Sigmoid colon (tissue), 7 donors: Measurements from ENCODE around the gene PALB2. TPM values are rescaled to one million over a fixed set of nuclear protein-coding genes. Genes with fewer than 3 reads are reported as not detected.
A peak's percentile ranks its signal among the peaks of the same experiment; 100 is the strongest.

ENCODE experiments used
- DNase-seq: peaks from one replicate; pipeline ENCODE4 v3.0.0-alpha.2; 2019
- H3K27ac ChIP-seq, 4 donors: fragments of 200-600 bp; sonication (generic); one replicate each; pipeline ENCODE4 v1.5.1; 2016 to 2019; ENCODE audit warnings: mild to moderate bottlenecking in 1 of 4
- H3K27me3 ChIP-seq, 3 donors: fragments of 200-600 bp; sonication (generic); one replicate each; pipeline ENCODE4 v1.5.1; 2019; ENCODE audit warnings: mild to moderate bottlenecking in 1 of 3
- H3K36me3 ChIP-seq, 4 donors: fragments of 200-600 bp; sonication (generic); one replicate each; pipeline ENCODE4 v1.5.1; 2016 to 2019
- H3K4me1 ChIP-seq, 4 donors: fragments of 200-600 bp; sonication (generic); one replicate each; pipeline ENCODE4 v1.5.1; 2017 to 2019
- H3K4me3 ChIP-seq, 4 donors: fragments of 200-600 bp; sonication (generic); one replicate each; pipeline ENCODE4 v1.5.1; 2017 to 2019; ENCODE audit warnings: mild to moderate bottlenecking in 2 of 4, moderate library complexity in 1 of 4
- H3K9me3 ChIP-seq, 4 donors: fragments of 200-600 bp in 3 of 4; sonication (generic) in 3 of 4; one replicate each; pipeline versions ENCODE4 v1.5.1 to v1.6.1; 2013 to 2019
- CTCF ChIP-seq, 4 experiments: fragments of 450-650 bp in 3 of 4; fragments of 200-600 bp in 1 of 4; IDR thresholded peaks; one replicate each; pipeline ENCODE4 v1.5.1; 2016 to 2019; ENCODE audit warnings: antibody characterized with exemption in 4 of 4, mild to moderate bottlenecking in 3 of 4, moderate library complexity in 2 of 4
- EP300 ChIP-seq, 4 donors: sonication (generic); formaldehyde crosslinking; IDR thresholded peaks; one replicate each; pipeline ENCODE4 v1.6.1; 2017; ENCODE audit warnings: antibody characterized with exemption in 4 of 4
- POLR2A ChIP-seq, 2 donors: fragments of 450-650 bp; IDR thresholded peaks; one replicate each; pipeline ENCODE4 v1.6.1; 2016; ENCODE audit warnings: antibody characterized with exemption in 2 of 2, mild to moderate bottlenecking in 2 of 2, moderate library complexity in 2 of 2
- POLR2AphosphoS5 ChIP-seq, 4 donors: sonication (generic); formaldehyde crosslinking; IDR thresholded peaks; one replicate each; pipeline ENCODE4 v1.6.1; 2017; ENCODE audit warnings: antibody characterized with exemption in 4 of 4
- WGBS, 2 donors: extraction: QIAGEN DNeasy Blood & Tissue Kit; methylation state at CpG; one replicate each; pipeline ENCODE4 v1.1.7; 2013; 5-methylcytosine and 5-hydroxymethylcytosine counted together
- intact Hi-C: fragments of 100-400 bp; cut with DNase I; formaldehyde crosslinking; loops from one replicate; pipeline ENCODE4 v1.15.1; 2023
- polyA plus RNA-seq, 3 donors: library from polyadenylated mRNA; stranded (reverse); fragments of 200-250 nt; gene quantifications; one replicate each; pipeline ENCODE4 v1.2.3, GENCODE V29; 2013
- total RNA-seq, 4 donors: library from RNA; depleted of rRNA; stranded (reverse); fragments of >200 nt; gene quantifications; one replicate each; pipeline ENCODE4 v1.1.0, GENCODE V29; 2016
- donor health status: healthy with polysubstance abuse.
- donor health status: Bipolar disorder and iron deficiency.
- donor health status: healthy.

The PALB2 gene
- total and polyA plus RNA-seq, 7 donors = 7.2 to 11.2 (median 8.1) TPM

- H3K36me3 ChIP-seq = peaks cover 4 to 84% (median 8%) of the 10 kb centered on the region in 4 donors
- no peaks in the 10 kb centered on the region for H3K4me1 ChIP-seq
- no peak overlapping the region for H3K4me3 ChIP-seq
- H3K27ac ChIP-seq = no peak overlapping the region
- no peaks in the 10 kb centered on the region for H3K9me3 ChIP-seq
- H3K27me3 ChIP-seq = no peaks in the 10 kb centered on the region
- TF ChIP-seq CTCF (IDR thresholded peaks at IDR 0.05) = no peak
- TF ChIP-seq EP300 (IDR thresholded peaks at IDR 0.05) = no peak
- TF ChIP-seq POLR2A (IDR thresholded peaks at IDR 0.05) = no peak
- no peak for TF ChIP-seq POLR2AphosphoS5 (IDR thresholded peaks at IDR 0.05)
- intact Hi-C loops = no loop called here
- peak; percentile 10 for DNase-seq
- WGBS, 2 donors = 88 to 89% methylated on average over 6 of the region's 6 CpGs
Observed at GRCh38 chr16:23607726-23608125, 33.4 kb downstream of the PALB2 start.

GRCh38 chr16:23597003-23597756, 43.9 kb downstream of the PALB2 start:
- no peaks in the 10 kb centered on the region for H3K27me3 ChIP-seq
- H3K4me1 ChIP-seq = peaks cover 0 to 31% (median 16%) of the 10 kb centered on the region in 4 donors
- H3K36me3 ChIP-seq = peaks cover 0 to 30% (median 0%) of the 10 kb centered on the region in 4 donors
- 86 to 88% methylated on average over 11 of the region's 11 CpGs for WGBS, 2 donors
- H3K4me3 ChIP-seq = no peak overlapping the region
- peak; percentile 29 for DNase-seq
- intact Hi-C loops = loop anchor here (2.0 kb wide), 1 partner anchor 44 kb away; the partner anchor contains the start of genes DCTN5 and PALB2
- TF ChIP-seq POLR2AphosphoS5 (IDR thresholded peaks at IDR 0.05) (no peak), CTCF (IDR thresholded peaks at IDR 0.05) (no peak), POLR2A (IDR thresholded peaks at IDR 0.05) (no peak), EP300 (IDR thresholded peaks at IDR 0.05) (no peak)
- H3K9me3 ChIP-seq = no peaks in the 10 kb centered on the region
- no peak overlapping the region for H3K27ac ChIP-seq

- Histone ChIP-seq H3K4me1 (peaks cover 0 to 31% (median 16%) of the 10 kb centered on the region in 4 donors), H3K27ac (peak within 1 kb of the TSS; percentile 82 to 87 (median 85)), H3K9me3 (no peaks in the 10 kb centered on the region), H3K4me3 (peak within 1 kb of the TSS; percentile 65 to 96 (median 90)), H3K36me3 (peaks cover 0 to 30% (median 4%) of the 10 kb centered on the region in 4 donors), H3K27me3 (no peaks in the 10 kb centered on the region)
- peak; percentile 92 for DNase-seq
- no peak for TF ChIP-seq POLR2A (IDR thresholded peaks at IDR 0.05)
- TF ChIP-seq EP300 (IDR thresholded peaks at IDR 0.05) = no peak
- TF ChIP-seq CTCF (IDR thresholded peaks at IDR 0.05) = peak; percentile 85 to 99 (median 92)
- TF ChIP-seq POLR2AphosphoS5 (IDR thresholded peaks at IDR 0.05) = peak in 3 of 4 donors; percentile 38 to 75 (median 62)
- intact Hi-C loops = loop anchor here (1.0 to 2.0 kb wide), 2 partner anchors 39 to 45 kb away; partner anchors contain the start of genes DCTN5, EARS2, PALB2 and UBFD1
- WGBS, 2 donors = 1 to 2% methylated on average over 67 of the region's 67 CpGs
Observed at GRCh38 chr16:23595951-23596720, 45.0 kb downstream of the PALB2 start, which contains the start of gene NDUFAB1. NDUFAB1 (minus strand) TSS chr16:23596316; CDS start chr16:23596290, 26 bp downstream.

- H3K4me1 ChIP-seq = peaks cover 0 to 31% (median 16%) of the 10 kb centered on the region in 4 donors
- no peak for TF ChIP-seq CTCF (IDR thresholded peaks at IDR 0.05)
- no peak for TF ChIP-seq EP300 (IDR thresholded peaks at IDR 0.05)
- no peak for TF ChIP-seq POLR2AphosphoS5 (IDR thresholded peaks at IDR 0.05)
- no peak for TF ChIP-seq POLR2A (IDR thresholded peaks at IDR 0.05)
- no peaks in the 10 kb centered on the region for H3K9me3 ChIP-seq
- H3K4me3 ChIP-seq = peak overlapping the region; percentile 65 to 96 (median 90)
- WGBS, 2 donors = 11 to 18% methylated on average over 34 of the region's 34 CpGs
- intact Hi-C loops = no loop called here
- peak overlapping the region; percentile 82 to 87 (median 85) for H3K27ac ChIP-seq
- peaks cover 0 to 34% (median 8%) of the 10 kb centered on the region in 4 donors for H3K36me3 ChIP-seq
- DNase-seq = no peak
- no peaks in the 10 kb centered on the region for H3K27me3 ChIP-seq
Observed at GRCh38 chr16:23595246-23595950, 45.7 kb downstream of the PALB2 start.
